Erythroblast (primary cell): ENCODE measurements around the gene MAST4.

Experiments
- GATA1 ChIP-seq: IDR thresholded peaks from 2 replicates; pipeline ENCODE4 v1.6.1; 2011; ENCODE audit warnings: low read depth, mild to moderate bottlenecking, control low read depth, low read length, moderate library complexity
- POLR2A ChIP-seq: IDR thresholded peaks from 2 replicates; pipeline ENCODE4 v1.6.1; 2011; ENCODE audit warnings: mild to moderate bottlenecking, low read length

DNA sequence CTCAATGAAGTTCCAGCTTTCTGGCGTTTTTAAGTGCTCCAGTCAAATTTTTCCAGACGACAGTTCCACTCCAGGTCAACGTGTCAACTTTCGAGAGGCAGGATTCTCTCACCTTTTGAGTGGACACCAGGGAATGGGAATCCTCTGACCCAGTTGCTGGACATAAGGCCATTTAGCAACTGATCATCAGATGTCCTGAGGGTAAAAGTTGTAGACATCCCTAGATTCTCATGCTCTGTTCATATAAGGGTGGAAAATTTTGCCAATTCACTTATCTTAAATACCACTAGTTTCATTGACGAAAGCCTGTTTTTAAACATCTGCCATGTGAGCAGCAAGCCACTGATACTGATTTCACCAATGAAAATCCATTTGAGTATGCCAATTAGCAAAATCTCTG, 275.5 kb downstream of the MAST4 start:
- no peak for TF ChIP-seq GATA1
- no peak for TF ChIP-seq POLR2A
